Activated T-helper 1 cell treated with Interleukin-2 at 50 U/mL for 16 hours (primary cell): ENCODE results near the gene GALNT10.

Source experiments
- DNase-seq: peaks from one replicate; pipeline ENCODE4 v3.0.0-alpha.2; 2020; ENCODE audit warnings: low read depth

Gene GALNT10

DNA sequence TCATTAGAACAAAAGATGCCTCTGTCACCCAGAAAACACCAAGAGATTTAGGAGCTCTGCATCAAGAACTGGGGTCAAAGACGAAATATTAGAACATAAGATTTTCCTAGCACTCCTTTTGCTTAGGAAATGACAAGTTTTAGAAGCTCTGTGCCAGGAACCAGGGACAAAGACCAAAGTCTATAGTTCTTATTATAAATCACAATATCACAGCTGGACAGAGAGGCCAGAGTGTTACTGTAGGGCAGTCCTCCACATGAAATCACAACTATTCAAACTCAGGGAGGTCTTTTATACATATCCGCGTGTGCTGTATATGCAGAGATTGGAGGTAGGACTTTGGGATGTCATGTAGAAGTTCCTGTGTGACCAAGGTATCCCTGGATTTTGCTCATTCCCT, 138.5 kb downstream of the GALNT10 start:
- no peak for DNase-seq

DNA sequence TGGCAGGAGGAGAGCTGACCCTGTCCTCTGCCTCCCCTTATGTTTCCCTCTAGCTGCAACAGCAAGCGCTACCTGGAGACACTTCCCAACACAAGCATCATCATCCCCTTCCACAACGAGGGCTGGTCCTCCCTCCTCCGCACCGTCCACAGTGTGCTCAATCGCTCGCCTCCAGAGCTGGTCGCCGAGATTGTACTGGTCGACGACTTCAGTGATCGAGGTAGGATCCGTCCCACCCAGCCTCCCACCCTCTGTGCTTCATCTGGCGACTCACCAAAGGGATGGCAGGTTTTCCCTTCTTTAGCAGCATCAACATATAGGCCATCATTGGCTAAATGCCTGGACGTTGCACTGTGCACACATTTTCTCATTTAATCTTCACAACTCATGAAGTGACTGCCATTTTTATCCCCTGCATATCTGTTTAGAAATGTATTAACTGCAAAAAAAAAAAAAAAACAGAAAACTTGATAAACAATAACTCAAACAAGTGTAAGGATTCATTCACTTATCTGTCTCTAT, 139.0 kb downstream of the GALNT10 start:
- DNase-seq: no peak

DNA sequence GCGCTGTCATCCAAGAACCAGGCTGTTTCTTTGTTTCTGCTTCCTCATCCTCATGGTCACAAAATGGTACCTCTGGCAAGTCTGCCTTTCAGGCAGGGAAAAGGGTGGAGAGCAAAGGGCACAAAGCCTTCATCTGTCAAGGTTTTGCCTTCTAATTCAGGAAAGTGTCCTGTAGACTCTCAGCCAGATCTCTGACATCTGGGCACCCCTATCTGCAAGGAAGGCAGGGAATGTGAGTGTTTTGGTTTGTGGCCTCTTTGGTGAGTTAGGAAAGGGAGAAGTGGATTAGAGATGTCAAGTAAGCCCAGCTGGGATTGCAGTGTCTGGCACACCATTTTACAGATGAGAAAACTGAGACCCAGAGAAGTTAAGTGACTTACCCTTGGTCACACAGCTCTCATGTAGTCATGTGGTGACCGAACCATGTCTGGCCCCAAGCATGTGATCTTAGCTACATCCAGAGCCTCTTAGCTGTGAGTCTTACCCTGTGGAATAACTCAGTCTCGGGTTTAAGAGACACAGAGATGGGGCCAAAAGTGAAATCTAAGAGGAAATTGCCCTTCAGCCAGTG, 139.6 kb downstream of the GALNT10 start:
- no peak for DNase-seq

DNA sequence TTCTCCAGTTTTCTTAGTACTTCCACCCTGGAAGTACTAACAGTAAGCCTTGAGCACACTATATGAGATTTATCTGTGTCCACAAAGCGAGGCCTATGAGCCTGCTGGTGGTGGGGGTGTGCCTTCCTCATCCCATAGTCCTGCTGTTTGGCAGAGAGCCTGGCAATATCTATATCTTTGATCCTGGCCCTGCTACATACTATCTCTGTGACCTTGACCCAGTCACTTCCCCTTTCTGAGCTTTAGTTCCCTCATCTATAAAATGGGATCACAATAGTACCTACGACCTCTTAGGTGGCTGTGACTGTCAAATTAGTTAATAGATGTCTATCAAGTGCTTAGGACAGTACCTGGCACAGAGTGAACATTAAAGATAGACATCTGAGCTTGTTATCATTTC, 140.7 kb downstream of the GALNT10 start:
- no peak for DNase-seq

DNA sequence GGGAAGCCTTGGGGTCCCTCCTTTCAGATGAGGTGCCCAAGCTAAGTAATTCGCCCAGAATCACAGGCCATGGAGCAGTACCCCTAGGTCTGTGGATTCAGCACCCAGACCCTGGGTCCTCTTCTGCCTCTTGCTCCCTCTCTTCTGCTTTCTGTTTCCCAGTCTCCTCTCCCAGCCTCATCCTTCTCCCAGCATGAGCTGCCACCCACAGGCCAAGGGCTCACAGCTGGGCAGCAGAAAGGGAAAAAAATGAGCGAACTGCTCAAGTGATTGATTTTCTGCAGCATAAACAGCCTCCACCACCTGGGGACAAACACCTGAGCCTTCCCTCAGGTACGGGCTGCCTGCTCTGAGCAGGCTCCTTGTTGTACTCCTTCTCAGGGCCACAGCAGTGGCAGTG, 141.4 kb downstream of the GALNT10 start:
- DNase-seq: no peak

DNA sequence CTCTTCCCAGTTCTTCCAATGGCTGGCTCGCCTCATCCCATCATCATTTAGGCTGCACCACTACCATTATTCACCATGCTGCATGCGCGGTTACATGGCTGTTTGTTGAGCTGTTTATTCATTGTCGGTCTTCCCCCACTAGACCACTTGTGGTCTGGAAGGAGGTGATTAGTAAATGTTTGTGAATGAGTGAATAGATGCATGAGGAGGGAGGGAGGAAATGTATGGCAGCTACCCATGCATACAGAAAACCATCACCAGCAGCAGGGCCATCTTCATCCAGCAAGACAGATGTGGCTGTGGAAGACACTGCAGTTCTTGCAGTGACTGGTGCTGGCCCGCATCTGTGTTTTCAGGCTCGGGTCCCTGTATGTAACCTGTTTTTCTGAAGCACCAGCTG, 141.9 kb downstream of the GALNT10 start:
- DNase-seq: no peak

DNA sequence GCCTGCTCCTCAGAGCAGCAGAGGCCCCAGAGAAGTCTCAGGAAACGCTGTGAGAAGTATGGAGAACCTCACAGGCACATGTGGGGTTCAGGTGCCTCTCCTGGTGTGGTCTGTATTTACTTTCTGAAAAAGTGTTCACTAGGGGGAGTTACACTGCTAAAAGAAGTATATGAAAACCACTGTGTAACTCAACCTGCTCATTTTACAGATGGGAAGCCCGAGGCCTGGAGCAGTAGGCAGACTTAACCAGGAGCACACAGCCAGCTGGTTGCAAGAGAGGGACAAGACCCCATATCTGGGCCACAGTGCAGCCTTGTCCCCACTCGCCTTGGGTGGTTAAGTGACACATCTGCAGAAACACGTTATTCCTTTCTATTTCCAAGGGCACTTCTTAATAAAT, 142.5 kb downstream of the GALNT10 start:
- DNase-seq: no peak

DNA sequence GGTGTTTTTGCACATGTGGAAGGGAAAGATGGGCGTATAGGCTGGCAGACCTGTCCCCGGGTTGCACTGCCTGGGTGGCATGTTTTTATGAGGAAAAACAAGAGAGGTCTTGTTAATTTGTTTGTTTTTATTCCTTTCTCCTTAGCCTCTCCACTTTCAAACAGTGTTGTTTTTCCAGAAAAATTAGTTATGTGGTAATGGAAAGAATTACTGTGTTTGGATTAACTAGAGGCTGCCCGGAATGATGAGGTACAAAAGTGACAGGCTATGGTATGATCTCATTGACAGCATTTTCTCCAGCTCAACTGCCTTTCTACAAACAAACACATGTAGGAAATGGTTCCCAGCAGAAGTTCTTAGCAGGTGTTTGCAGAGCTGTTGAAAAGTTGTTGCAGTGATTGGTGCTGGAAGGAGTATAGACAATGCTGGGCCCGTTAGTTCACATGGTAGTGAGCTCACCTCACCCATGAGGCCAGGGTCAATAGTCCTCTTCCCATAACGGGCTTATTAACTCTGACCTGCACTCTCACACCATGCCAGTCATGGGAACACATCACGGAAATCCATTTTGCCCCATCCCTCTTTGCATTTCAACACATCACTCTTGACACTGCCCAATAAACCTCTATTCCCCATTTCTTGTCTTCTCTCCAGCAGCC, 144.0 kb downstream of the GALNT10 start:
- DNase-seq: no peak

DNA sequence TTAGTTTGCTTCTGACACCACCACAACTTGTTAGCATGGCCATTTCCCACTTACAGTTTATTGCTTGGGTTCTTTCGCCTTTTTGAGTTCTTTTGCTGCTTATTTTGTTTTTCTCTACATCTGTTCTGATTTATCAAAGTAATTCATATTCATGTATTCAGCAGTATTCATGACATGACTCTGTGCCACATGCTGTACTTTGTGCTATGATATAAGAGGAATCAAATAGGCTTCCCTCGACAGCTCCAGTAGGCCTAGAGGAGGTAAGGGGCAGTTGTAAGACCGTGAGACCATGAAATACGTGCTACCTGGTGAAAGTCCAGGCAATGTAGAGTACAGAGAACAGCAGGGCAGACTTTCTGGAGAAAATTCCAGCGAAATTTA, 144.5 kb downstream of the GALNT10 start:
- DNase-seq: no peak

DNA sequence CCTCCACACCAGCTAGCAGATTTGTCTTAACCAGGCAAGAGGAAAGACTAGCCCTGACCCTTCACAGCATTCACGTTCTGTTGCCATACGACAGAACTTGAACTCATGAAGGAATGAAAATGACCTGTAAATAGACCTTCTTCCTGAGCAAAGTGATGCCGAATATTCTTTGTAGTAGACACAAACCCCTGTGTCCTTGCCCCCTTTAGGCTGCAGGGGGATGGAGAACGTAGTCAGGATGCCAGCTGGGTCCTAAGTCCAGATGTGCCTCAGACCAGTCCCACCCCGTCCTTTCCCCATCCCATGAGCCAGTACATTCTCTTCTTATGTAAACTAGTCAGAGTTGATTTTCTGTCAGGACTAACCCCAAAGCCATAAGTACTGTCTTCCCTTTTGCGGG, 151.1 kb downstream of the GALNT10 start:
- no peak for DNase-seq

DNA sequence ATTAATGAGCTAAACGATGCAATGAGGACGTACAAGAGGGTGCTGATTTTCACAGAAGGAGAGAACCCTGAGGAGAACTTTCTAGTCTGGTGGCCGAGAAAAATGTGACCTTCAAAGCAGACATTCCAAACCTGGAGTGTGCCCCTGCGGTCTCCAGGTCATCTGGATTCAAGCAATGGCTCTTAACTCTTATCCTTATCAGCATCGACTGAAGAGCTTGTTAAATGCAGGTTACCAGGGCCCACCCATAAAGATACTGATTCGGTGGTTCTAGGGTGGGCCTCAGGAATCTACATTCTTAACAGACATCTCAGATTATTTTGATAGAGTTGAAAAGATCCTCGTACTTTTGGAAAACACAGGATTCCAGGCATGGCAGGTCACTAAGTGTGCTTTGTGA, 151.7 kb downstream of the GALNT10 start:
- no peak for DNase-seq

DNA sequence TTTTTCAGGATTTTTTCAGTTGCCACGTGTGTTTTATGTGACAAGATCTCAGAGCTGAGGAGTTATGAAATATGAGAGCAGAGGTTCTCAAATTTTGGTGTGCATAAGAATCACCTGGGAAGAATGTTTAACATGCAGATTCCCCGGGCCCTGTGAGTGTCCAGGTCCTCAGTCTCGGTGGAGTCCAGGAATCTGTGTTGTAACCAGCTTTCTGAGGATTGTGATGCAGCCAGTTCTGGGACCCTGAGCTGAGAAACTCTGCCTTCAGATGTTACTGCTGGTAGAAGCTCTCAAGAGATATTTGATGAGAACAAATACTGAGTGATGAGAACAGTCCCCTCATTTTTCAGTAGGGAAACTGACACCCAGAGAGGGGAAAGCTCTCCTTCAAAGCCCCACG, 152.4 kb downstream of the GALNT10 start:
- DNase-seq: no peak

DNA sequence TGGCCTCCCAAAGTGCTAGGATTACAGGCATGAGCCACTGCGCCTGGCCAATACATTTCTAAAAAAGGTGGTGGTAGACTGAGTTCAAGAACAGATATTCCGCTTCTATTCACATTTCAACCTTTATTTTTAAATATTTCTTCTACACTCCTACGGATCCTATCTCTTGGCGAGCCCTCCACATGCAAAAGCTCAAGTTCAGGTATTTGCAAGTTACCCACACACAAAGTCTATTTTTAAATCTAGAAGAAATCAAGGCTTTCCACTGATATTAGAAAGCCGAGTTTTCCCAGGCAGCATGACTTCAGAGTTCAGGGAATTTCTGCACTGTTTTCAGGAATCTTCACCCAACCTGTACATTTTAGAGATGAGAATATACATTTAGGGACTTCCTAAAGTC, 153.9 kb downstream of the GALNT10 start:
- no peak for DNase-seq

DNA sequence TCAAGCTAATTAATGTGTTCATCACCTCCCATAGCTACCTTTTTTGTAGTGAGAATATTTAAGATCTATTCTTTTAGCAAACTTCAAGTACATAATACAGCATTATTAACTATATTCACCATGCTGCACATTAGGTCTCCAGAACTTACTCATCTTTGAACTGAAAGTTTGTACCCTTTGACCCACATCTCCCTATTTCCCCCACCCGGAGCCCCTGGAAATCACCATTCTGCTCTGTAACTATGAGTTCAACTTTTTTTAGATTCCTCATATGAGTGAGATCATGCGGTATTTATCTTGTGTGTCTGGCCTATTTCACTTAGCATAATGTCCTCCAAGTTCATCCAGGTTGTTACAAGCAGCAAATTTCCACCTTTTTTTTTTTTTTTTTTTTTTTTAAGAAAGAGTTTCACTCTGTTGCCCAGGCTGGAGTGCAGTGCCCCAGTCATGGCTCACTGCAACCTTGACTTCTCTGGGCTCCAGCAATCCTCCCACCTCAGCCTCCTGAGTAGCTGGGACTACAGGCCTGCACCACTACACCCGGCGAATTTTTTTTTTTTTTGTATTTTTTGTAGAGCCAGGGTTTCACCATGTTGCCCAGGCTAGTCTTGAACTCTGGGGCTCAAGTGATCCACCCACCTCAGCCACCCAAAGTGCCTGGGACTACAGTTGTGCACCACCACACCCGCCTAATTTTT, 154.9 kb downstream of the GALNT10 start:
- DNase-seq: no peak

DNA sequence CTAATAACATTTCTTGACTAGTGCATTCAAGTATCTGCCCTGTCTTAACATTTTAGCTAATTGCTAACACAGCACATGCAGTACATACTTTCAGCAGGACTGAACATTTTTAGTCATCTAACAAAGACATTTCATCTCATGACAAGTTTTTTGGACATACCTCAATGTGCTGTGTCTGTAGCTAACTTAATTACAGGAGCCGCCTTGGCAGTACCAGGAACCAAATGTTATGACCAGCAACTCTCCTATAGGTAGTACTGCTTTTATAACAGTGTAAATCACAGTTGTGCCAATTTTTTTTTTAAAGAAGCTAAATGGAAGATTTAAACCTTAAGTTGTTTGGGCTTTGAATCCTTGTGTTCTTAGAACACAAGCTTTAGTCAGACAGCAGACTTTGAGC, 155.9 kb downstream of the GALNT10 start:
- no peak for DNase-seq

DNA sequence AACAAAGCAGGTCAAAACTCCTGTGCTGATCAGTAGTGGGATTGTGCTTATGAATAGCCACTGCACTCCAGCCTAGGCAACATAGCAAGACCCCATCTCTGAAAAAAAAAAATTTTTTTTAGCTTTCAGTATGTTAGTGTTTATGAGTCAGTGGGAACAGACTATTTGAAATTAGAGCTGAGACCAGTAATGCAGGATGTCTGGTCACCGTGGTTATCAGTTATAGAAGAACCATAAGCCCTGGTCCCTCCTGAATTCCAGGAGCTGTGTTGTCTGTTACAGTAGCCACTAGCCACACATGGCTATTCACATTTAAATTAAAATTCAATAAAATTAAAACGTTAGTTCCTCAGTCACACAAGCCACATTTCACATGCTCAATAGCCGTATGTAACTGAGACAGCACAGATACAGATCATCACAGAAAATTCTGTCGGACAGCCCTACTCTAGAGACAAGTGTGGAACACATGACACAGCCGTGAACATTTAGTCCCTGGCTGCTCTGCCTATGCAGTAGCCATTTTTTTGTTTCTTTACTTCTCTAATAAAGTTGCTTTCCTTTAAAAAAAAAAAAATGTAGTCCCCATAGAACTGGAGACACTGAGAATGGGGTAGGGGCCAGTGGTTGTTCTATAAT, 159.2 kb downstream of the GALNT10 start:
- DNase-seq: no peak

DNA sequence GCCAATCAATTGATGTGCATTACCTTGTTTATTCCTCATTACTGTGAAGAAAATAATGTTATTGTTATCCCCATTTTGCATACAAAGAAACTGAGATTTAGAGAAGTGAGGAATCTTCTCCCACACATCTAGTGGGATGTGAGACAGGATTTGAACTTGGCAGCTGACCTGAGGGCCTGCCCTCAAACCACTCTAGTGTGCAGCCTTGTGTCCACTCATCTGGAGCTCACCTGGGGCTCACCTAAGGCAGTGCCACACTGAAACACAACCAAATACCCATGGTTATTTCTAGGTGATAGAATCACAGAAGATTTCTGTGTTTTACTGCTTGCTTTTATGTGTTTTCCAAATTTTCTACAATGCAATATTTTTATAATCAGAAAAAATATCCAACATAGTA, 160.6 kb downstream of the GALNT10 start:
- no peak for DNase-seq

DNA sequence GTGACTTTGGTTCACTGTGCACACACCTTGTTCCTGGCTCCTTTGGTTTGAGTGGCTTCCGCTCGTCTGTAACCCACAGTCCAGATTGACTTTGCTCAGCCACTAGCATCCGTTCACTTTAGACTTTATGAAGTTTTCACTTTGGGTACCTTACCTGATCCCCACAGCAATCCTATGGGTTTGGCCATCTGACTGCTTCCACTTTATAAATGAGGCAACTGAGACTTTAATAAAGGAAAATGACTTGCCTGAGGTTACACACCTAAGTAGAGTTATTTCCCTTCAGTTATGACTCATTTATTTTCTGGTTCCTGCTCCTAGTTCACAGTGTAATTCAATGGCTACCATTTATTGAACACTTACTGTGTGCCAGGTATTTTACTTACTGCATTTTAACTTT, 161.0 kb downstream of the GALNT10 start:
- no peak for DNase-seq

DNA sequence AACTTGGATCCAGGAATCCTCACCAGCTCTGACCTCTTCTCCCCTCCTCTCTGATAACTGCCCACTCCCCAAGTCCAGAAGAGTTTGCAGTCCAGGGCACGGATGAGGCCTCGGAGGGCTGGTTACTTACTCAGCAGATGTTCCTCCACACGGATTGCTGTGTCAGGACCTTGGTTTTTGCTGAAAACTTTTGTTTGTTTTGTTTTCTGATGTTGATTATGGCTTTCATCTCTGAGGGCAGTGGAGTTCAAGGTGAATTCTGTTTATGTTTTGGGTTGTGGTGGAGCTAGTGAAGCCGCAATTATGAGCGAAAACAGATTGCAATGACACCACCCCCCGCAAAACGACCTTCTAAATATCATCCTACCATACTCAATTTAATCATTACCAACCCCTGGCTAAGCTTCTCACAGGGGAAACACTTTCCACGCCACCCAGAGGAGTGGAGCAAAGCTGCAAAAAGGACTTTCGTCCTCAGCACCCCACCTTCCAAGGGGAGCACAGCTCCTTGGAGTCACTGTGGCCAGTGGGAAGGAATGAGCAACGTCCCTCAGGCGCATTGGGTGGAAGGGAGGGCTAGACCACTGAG, 162.5 kb downstream of the GALNT10 start:
- no peak for DNase-seq

DNA sequence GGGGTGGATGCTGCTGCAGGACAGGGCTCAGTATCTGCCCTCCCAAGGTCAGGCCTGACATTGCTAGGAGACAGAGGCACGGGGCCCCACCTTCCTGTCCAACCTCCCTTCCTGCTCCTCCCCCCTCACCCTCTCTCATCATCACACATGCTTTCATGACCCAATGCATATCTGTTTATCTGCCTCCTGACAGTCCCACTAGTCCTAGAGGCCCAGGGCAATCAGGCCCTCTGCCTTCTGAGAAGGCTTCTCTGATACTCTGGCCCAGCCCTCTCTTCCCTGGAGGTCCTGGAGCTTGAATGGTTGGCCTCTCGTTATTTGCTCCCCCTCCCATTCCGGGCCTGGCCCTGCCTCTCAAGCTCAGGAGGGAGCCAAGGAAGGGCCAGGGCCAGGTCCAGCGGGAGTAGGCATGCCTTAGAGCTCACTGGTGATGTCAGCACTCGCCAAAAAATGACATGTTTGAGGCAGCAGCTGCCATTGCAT, 164.6 kb downstream of the GALNT10 start:
- no peak for DNase-seq

DNA sequence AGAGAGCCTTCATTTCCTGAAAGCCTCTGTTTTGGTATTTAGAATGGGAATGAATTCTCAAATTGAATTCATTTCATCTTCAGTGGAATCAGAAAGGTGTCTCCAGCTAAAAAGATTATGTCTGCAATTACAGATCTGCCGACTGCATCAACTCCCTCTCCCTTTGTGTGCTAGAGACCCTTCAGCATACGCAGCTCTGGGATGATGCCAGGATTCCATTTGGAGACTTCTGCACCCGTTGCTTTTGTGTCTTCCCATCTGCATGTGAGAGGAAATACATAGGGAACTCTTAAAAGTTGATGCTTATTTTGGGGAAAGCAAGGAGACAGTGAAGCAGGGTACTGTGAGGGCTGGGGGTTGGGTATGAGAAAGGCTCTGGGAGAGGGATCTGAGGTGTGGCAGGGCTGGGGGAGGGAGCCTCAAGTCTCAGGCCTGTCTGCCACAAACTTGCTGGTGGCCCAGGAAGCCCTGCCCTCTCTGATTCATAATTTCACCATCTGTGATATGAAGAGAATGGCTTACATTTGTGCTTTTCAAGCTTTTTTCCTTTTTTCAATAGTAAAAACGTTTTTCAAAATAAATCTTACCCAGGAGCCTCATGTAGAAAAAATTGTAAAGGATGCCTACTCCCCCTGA, 165.6 kb downstream of the GALNT10 start:
- DNase-seq: no peak

DNA sequence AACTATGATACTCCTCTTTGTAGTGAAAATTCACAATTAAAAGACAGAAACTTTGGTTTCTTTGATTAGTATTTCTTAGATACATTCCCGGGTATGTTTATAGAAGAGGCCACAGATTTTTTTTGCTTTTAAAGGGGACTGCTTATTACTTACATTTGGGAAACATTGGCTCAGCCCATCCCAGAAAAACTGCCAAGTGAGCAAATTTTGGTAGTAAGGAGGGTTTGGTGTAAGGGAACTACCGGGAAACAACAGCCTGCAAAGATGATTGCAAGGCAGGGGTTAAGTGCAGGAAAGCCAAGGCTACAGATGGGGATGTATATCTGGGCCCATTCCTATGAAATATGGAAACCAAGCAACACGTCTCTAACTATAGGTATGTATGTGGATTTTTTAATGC, 166.4 kb downstream of the GALNT10 start:
- DNase-seq: no peak
